Measurements from ENCODE around the gene TTLL10.

The TTLL10 gene

DNA sequence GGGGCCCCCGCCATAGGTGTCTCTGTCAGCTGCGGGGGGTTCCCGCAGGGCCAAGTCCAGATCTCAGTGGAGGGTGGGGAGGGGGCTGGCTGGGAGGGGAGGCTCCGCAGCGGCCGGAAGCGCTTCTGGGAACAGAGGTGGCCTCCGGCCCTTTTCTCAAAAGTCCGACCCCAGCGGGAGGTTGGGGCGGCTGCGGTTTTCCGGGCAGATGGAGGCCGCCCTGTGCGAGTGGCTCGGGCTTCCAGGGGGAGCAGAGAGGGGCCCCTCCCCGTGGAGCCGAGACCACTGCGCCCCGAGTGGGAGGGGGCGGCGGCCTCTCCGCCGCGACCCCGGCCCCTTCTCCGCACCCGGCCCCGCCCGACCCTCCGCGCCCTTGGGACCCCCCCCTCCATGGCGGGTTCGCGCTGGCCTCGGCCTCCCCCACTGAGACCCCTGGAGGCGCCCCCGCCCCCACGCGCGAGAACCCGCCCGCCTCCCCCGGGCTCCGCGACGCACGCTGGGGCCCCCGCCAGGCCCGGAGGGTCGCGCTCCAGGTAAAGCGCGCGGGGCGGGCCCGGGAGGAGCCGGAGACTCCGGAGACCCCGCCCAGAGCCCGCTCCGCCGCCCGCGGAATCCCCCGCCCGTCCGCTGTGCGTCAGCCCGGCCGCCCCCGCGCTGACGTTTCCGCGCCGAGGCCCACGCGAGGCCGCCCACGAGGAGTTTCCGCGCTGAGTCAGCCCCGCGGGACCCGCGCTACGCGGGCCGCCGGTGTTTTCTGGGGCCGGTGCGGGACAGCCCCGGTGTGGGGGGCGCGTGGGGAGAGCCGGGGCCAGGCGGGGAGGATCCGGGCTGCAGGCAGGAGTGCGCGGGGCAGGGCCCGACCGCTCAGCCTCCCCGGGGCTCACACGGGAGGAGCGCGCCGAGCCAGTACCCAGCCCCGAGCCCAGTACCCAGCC lies 27.5 kb downstream of the TTLL10 start:
- Histone ChIP-seq H3K27ac (ENCODE audit: low read depth, low read length) (no peak overlapping the region), H3K36me3 (ENCODE audit: low read length) (no peaks in the 10 kb centered on the region), H3K4me3 (ENCODE audit: insufficient read depth, low read length, poor library complexity, severe bottlenecking) (no peak overlapping the region), H3K9me3 (ENCODE audit: insufficient read depth, low read length) (no peaks in the 10 kb centered on the region), H2AFZ (ENCODE audit: low read depth, low read length, severe bottlenecking) (no peak overlapping the region), H3K27me3 (ENCODE audit: low read length) (no peaks in the 10 kb centered on the region), H3K9ac (ENCODE audit: low read length) (no peak overlapping the region), H3K4me2 (ENCODE audit: low read depth, low read length, poor library complexity, severe bottlenecking) (no peak overlapping the region), H3K79me2 (ENCODE audit: insufficient read depth, low read length) (no peaks in the 10 kb centered on the region), H3K9me2 (replicated peaks; ENCODE audit: insufficient read depth, low read length) (no peaks in the 10 kb centered on the region), H3F3A (ENCODE audit: insufficient read depth) (no peaks in the 10 kb centered on the region), H4K20me1 (ENCODE audit: low read depth, low read length) (no peaks in the 10 kb centered on the region)
- no peak for TF ChIP-seq EZH2phosphoT487 (conservative IDR thresholded peaks at IDR 0.05; ENCODE audit: low read length)
- TF ChIP-seq, protein P1, sequence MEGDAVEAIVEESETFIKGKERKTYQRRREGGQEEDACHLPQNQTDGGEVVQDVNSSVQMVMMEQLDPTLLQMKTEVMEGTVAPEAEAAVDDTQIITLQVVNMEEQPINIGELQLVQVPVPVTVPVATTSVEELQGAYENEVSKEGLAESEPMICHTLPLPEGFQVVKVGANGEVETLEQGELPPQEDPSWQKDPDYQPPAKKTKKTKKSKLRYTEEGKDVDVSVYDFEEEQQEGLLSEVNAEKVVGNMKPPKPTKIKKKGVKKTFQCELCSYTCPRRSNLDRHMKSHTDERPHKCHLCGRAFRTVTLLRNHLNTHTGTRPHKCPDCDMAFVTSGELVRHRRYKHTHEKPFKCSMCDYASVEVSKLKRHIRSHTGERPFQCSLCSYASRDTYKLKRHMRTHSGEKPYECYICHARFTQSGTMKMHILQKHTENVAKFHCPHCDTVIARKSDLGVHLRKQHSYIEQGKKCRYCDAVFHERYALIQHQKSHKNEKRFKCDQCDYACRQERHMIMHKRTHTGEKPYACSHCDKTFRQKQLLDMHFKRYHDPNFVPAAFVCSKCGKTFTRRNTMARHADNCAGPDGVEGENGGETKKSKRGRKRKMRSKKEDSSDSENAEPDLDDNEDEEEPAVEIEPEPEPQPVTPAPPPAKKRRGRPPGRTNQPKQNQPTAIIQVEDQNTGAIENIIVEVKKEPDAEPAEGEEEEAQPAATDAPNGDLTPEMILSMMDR (IDR thresholded peaks at IDR 0.05; ENCODE audit: insufficient read depth, low read length, poor library complexity, severe bottlenecking), result no peak

DNA sequence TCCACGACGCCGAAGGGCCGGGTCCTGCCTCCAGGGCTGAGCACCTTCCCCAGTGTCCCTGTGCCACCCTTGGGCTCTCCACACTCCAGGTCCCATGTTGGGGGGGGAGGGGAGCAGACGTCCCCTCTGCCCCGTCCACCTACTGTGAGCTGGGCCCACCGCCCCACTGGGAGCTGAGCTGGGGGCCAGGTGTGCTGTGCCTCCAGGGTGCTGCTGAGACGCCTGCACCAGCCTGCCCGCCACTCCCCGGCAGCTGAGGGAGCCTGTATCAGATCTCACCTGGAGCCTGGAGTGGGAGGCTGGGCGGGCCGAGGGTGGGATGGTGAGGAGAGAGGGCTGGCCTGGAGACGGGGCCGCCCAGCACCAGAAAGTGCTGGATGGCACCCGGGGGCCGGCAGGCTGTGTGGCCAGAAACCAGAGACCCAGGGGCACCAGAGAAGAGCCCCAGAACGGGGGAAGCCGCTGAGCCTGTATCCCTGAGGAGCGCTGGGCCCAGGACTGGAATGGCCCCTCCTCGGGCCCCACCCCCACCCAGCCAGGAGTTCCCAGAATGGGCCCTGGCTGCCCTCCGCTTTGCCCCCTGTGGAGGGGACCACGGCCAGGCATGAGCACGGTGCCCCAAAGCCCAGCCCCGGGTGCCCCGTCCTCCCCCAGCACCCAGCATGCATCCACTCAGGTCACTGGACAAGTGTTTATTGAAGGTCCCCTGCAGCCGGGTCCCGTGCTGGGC lies 29.3 kb downstream of the TTLL10 start:
- Histone ChIP-seq H3K27ac (ENCODE audit: low read depth, low read length) (no peak overlapping the region), H3K9me3 (ENCODE audit: insufficient read depth, low read length) (no peaks in the 10 kb centered on the region), H3K4me2 (ENCODE audit: low read depth, low read length, poor library complexity, severe bottlenecking) (no peak overlapping the region), H4K20me1 (ENCODE audit: low read depth, low read length) (no peaks in the 10 kb centered on the region), H3K9me2 (replicated peaks; ENCODE audit: insufficient read depth, low read length) (no peaks in the 10 kb centered on the region), H3K9ac (ENCODE audit: low read length) (no peak overlapping the region), H3K36me3 (ENCODE audit: low read length) (no peaks in the 10 kb centered on the region), H3K27me3 (ENCODE audit: low read length) (no peaks in the 10 kb centered on the region), H3K79me2 (ENCODE audit: insufficient read depth, low read length) (no peaks in the 10 kb centered on the region), H2AFZ (ENCODE audit: low read depth, low read length, severe bottlenecking) (no peak overlapping the region), H3K4me3 (ENCODE audit: insufficient read depth, low read length, poor library complexity, severe bottlenecking) (no peak overlapping the region), H3F3A (ENCODE audit: insufficient read depth) (no peaks in the 10 kb centered on the region)
- no peak for TF ChIP-seq EZH2phosphoT487 (conservative IDR thresholded peaks at IDR 0.05; ENCODE audit: low read length)
- TF ChIP-seq, protein P1 (IDR thresholded peaks at IDR 0.05; ENCODE audit: insufficient read depth, low read length, poor library complexity, severe bottlenecking), result no peak

DNA sequence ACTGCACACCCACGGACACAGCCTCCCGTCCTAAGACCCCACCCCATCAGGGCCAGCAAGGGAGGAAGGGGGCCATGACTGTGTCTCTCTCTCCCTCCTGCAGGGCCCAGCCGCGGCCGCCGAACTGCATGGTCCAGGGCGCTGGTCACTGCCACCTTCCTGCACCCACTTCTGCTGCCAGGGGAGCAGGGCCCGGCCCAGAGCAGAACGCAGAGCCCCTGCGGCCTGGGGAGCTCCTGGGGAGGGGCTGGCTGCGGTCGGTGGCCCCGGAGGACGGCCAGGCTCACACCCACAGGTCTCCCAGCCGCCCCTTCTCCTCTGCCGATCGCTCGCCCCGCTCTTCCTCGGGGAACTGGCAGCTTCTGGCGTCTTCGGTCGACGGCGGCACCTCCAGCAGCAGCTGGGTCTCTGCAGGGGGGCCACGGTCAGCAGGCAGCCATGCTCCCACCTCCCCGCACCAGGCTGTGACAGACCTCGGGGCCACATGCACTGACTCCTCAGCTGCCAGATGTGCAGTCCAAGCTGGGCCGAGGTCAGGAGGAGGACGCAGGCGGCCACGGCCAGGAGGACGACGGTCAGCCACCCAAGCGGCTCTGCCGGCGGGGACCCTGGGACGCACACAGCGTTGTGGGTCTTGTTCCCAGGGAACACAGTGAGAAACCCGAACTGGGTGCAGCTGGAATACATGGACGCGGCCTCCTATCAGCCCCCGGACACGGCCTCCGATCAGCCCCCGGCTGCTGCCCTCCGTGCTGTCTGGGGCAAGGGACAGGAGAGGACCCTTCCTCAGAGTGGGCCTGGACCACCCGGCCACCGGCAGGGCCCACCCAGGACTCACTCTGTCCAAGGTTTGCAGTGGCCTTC lies 30.1 kb downstream of the TTLL10 start:
- no peaks in the 10 kb centered on the region for H3K79me2 ChIP-seq (ENCODE audit: insufficient read depth, low read length)
- H3K27ac ChIP-seq (ENCODE audit: low read depth, low read length), result no peak overlapping the region
- no peaks in the 10 kb centered on the region for H3K36me3 ChIP-seq (ENCODE audit: low read length)
- no peaks in the 10 kb centered on the region for H3F3A ChIP-seq (ENCODE audit: insufficient read depth)
- TF ChIP-seq EZH2phosphoT487 (conservative IDR thresholded peaks at IDR 0.05; ENCODE audit: low read length), result no peak
- TF ChIP-seq, protein P1 (IDR thresholded peaks at IDR 0.05; ENCODE audit: insufficient read depth, low read length, poor library complexity, severe bottlenecking), result no peak
- no peak overlapping the region for H3K4me2 ChIP-seq (ENCODE audit: low read depth, low read length, poor library complexity, severe bottlenecking)
- no peak overlapping the region for H2AFZ ChIP-seq (ENCODE audit: low read depth, low read length, severe bottlenecking)
- no peaks in the 10 kb centered on the region for H3K9me3 ChIP-seq (ENCODE audit: insufficient read depth, low read length)
- H3K9ac ChIP-seq (ENCODE audit: low read length), result no peak overlapping the region
- H3K4me3 ChIP-seq (ENCODE audit: insufficient read depth, low read length, poor library complexity, severe bottlenecking), result no peak overlapping the region
- no peaks in the 10 kb centered on the region for H3K9me2 ChIP-seq (replicated peaks; ENCODE audit: insufficient read depth, low read length)
- H4K20me1 ChIP-seq (ENCODE audit: low read depth, low read length), result no peaks in the 10 kb centered on the region
- H3K27me3 ChIP-seq (ENCODE audit: low read length), result no peaks in the 10 kb centered on the region
